ENCODE data around the gene HS1BP3. TPM values are rescaled to one million over a fixed set of nuclear protein-coding genes. Genes with fewer than 3 reads are reported as not detected.

HS1BP3 gene
- total and polyA plus RNA-seq, 2 of the 4 experiments (the other 2 are of a cell fraction), result 9.0 to 14.8 TPM

DNA sequence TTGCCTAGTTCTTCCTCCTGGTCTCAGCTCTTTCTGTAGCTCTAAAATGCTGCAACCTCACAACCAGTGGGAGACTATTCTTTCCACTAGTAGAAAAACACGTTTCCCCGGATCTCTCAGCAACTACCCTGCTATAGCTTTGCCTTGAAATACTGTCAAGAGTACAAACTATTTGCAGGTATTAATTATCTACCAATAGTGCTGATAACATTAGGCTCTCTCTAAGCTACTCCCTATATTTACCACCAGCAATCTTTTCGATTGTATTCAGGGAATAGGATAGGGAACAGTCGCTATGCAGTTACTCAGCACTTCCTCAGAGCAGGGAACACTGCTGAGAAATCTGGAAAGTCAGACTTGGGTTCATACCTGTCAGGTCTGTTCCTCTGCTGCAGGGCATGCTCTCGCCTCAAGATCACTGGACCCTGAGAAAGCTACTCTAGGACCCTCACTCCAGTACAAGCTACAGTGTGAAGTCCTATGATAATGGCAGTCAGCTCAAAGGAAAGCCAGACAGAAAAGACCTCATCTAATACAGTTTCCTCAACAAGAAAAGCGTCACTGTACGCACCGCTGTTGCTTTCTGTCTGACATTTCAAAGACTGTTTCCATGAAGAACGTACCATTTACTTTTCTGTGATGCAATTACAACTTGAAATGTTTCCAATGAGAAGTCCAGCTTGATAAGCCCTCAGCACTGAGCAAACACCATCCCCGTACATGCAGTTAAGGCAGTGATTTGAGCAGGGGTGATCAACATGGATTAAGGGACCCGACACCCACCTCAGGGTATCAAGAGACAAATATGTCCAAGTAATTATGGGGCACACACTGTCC is 38.7 kb upstream of the HS1BP3 start (continued):
- no peak for TF ChIP-seq BHLHE40 (IDR thresholded peaks at IDR 0.05; ENCODE audit: low read depth, low read length)

DNA sequence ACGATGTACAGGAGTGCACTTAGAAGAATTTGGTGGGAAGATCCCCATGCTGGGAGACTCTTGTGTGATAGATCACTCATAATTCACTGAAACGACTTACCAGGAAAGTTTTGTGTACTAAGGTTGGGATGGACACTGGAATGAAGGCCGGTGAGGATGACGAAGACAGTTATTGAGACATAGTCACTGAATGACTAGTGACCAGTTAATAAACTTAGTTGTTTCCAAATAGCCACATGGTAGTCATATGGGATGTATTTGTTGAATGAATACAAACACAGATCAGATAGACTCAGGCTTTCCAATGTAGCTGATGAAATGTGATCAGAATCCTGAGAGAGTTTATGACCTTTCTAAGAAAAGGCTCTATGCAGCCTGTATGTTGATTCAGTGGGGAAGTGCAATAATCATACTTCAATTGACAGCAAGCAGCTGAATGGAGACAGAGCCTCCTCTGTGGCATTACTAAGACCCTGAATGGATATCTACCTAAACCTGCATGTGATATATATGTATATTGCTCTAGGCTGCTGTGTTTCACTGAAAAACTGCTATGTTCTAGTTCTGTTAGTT is 36.4 kb upstream of the HS1BP3 start:
- H4K91ac ChIP-seq (ENCODE audit: insufficient read depth, low read depth, low read length), result no peak overlapping the region
- in situ Hi-C loops (cut with MboI; ENCODE audit: low sequenced_read_pairs), result no loop called here
- ATAC-seq (ENCODE audit: low read depth) (peak; percentile 40; the same call in 1 of the 2 replicates), DNase-seq (peak; percentile 23)
- no peak overlapping the region for H2BK15ac ChIP-seq (ENCODE audit: low read depth, low read length)
- intact Hi-C loops (cut with micrococcal nuclease), result no loop called here
- 0 out of 2 replicates have a peak, but pooled peaks cover 3% of the 10 kb centered on the region for H3K4me1 ChIP-seq (ENCODE audit: control insufficient read depth, insufficient read depth, low read length)
- no peaks in the 10 kb centered on the region for H4K20me1 ChIP-seq (ENCODE audit: insufficient read depth, low read length)
- H4K8ac ChIP-seq (ENCODE audit: low read depth in 2 of 2, low read length in 2 of 2), result no peak overlapping the region
- no peak overlapping the region; the same call in 1 of the 2 replicates for H3K14ac ChIP-seq (replicated peaks; ENCODE audit: low read depth, low read length)
- H2AK5ac ChIP-seq (ENCODE audit: low read depth, low read length), result no peak overlapping the region
- no CpG with 5 or more reads among the region's 4 CpGs for WGBS, 2 experiments (ENCODE audit: extremely low coverage in 2 of 2, insufficient read length in 1 of 2)
- no peak overlapping the region for H2BK20ac ChIP-seq (ENCODE audit: low read depth, low read length)
- peaks cover 5% of the 10 kb centered on the region for H3K36me3 ChIP-seq (ENCODE audit: control insufficient read depth, insufficient read depth, low read length)
- H2BK5ac ChIP-seq (ENCODE audit: low read depth, low read length, poor library complexity, severe bottlenecking), result no peak overlapping the region
- POLR2A ChIA-PET (ENCODE audit: unreplicated experiment), result no interaction called here
- H2AK9ac ChIP-seq (replicated peaks; ENCODE audit: low read depth, low read length, poor library complexity), result no peak overlapping the region
- no peaks in the 10 kb centered on the region for H3K9me3 ChIP-seq (ENCODE audit: control insufficient read depth, insufficient read depth, low read length)
- H3K9ac ChIP-seq (ENCODE audit: low read depth, low read length), result no peak overlapping the region
- H3K23ac ChIP-seq (ENCODE audit: low read depth, low read length), result no peak overlapping the region
- H4K5ac ChIP-seq (ENCODE audit: low read depth, low read length), result no peak overlapping the region
- CTCF ChIA-PET, result interaction anchor here (0.6 to 1.0 kb wide), 3 partner anchors 10 to 13 kb away, joined by 3 read pairs; no protein-coding TSS in a partner anchor
- H3K9me1 ChIP-seq (ENCODE audit: insufficient read depth, low read length), result no peaks in the 10 kb centered on the region; the same call in 1 of the 2 replicates
- H3K4me2 ChIP-seq (ENCODE audit: low read depth, low read length), result no peak overlapping the region
- H3K27me3 ChIP-seq (ENCODE audit: control insufficient read depth, insufficient read depth, low read length), result no peaks in the 10 kb centered on the region
- H2BK120ac ChIP-seq (ENCODE audit: low read depth, low read length), result no peak overlapping the region
- no peak overlapping the region for H3K56ac ChIP-seq (ENCODE audit: extremely low read depth, insufficient read depth, low read length)
- no peak overlapping the region for H3K4me3 ChIP-seq (ENCODE audit: insufficient read depth, low read depth, low read length)
- dilution Hi-C loops (cut with HindIII; ENCODE audit: low sequenced_read_pairs, unreplicated experiment), result loop anchor here (25.0 kb wide), 1 partner anchor 250 kb away; no protein-coding TSS in a partner anchor
- H3K79me1 ChIP-seq (ENCODE audit: low read depth in 1 of 2, low read length in 2 of 2), result no peaks in the 10 kb centered on the region
- no peak overlapping the region for H2AFZ ChIP-seq (replicated peaks; ENCODE audit: low read length, poor library complexity)
- no peak overlapping the region for H3K18ac ChIP-seq (ENCODE audit: low read depth, low read length)
- no TSS peak for BruUV-seq (replicated peaks)
- no peak overlapping the region for H3K4ac ChIP-seq (ENCODE audit: low read depth, low read length)
- H3K27ac ChIP-seq (ENCODE audit: insufficient read depth, low read length), result no peak overlapping the region
- no peak for TF ChIP-seq BHLHE40 (IDR thresholded peaks at IDR 0.05; ENCODE audit: low read depth, low read length)
- TF ChIP-seq RFX5 (IDR thresholded peaks at IDR 0.05; ENCODE audit: low read depth, low read length), result no peak
- TF ChIP-seq NFE2L2 (IDR thresholded peaks at IDR 0.05; ENCODE audit: low read depth, low read length), result no peak
- TF ChIP-seq, protein P1, sequence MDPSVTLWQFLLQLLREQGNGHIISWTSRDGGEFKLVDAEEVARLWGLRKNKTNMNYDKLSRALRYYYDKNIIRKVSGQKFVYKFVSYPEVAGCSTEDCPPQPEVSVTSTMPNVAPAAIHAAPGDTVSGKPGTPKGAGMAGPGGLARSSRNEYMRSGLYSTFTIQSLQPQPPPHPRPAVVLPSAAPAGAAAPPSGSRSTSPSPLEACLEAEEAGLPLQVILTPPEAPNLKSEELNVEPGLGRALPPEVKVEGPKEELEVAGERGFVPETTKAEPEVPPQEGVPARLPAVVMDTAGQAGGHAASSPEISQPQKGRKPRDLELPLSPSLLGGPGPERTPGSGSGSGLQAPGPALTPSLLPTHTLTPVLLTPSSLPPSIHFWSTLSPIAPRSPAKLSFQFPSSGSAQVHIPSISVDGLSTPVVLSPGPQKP (IDR thresholded peaks at IDR 0.05; ENCODE audit: borderline replicate concordance, low read depth, low read length), result no peak
- no peak for TF ChIP-seq MAFK (IDR thresholded peaks at IDR 0.05; ENCODE audit: low read depth, low read length)
- TF ChIP-seq CEBPB (IDR thresholded peaks at IDR 0.05; ENCODE audit: low read depth, low read length), result no peak
- TF ChIP-seq MAZ (IDR thresholded peaks at IDR 0.05; ENCODE audit: borderline replicate concordance, low read depth, low read length), result no peak
- no peak for TF ChIP-seq CHD1 (IDR thresholded peaks at IDR 0.05; ENCODE audit: low read depth, low read length)
- TF ChIP-seq POLR2A (IDR thresholded peaks at IDR 0.05; ENCODE audit: low read depth, low read length), result no peak
- TF ChIP-seq, protein P2, sequence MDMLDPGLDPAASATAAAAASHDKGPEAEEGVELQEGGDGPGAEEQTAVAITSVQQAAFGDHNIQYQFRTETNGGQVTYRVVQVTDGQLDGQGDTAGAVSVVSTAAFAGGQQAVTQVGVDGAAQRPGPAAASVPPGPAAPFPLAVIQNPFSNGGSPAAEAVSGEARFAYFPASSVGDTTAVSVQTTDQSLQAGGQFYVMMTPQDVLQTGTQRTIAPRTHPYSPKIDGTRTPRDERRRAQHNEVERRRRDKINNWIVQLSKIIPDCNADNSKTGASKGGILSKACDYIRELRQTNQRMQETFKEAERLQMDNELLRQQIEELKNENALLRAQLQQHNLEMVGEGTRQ (IDR thresholded peaks at IDR 0.05; ENCODE audit: low read depth, low read length), result no peak
- TF ChIP-seq RAD21 (IDR thresholded peaks at IDR 0.05; ENCODE audit: low read length), result no peak
- no peak for TF ChIP-seq SMC3 (IDR thresholded peaks at IDR 0.05; ENCODE audit: low read depth, low read length)
- TF ChIP-seq MXI1 (IDR thresholded peaks at IDR 0.05; ENCODE audit: borderline replicate concordance, low read depth, low read length), result no peak
- no peak for TF ChIP-seq RCOR1 (IDR thresholded peaks at IDR 0.05; ENCODE audit: insufficient replicate concordance, low read length)
